ENCODE results near the gene ABCA13.

GRCh38 chr7:48471196-48471595, 299.9 kb downstream of the ABCA13 start:
- TF ChIP-seq CTCF (IDR thresholded peaks at IDR 0.05) (no peak), POLR2AphosphoS5 (IDR thresholded peaks at IDR 0.05) (no peak)

Data from gastroesophageal sphincter (tissue), 3 donors.